NOMO-1 treated with dmso at 0.1 percent for 144 hours (cell line): ENCODE results near the gene L3MBTL4.
"Not testable (repeated sequence)": the region's sequence is repeated elsewhere in the genome, so short reads cannot be mapped to it uniquely, and the experiment has no call there.

Experiments
- DNase-seq: peaks from one replicate; lab custom pipeline; 2025; ENCODE audit not compliant: unreplicated experiment; lab: John Stamatoyannopoulos, UW

L3MBTL4 gene

DNA sequence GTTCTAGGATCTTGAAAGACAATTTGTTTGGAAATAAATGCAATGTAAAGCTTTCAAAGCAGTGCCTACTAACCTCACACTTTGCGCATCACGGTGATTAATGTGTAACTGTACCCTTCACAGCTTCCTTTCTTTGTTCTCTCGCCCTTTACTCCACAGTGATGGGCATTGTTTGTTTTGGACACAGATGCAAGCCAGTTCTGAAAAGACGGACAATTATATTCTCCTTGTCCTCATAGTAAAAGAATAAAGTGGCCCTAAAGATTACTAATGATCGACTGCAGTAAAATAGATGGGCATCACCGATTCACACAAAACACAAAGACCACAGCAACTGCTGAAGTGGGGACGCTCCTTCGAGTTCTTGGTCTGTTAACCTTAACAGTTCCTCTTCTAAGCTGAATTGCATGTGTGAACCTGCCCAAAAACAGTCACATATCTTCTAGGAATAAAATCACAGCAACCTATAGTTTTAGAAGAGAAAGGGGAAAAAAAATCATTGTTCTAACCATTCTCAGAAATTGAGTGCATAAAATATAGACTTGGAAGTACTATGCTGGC is 7.7 kb downstream of the L3MBTL4 start:
- DNase-seq, result no peak

DNA sequence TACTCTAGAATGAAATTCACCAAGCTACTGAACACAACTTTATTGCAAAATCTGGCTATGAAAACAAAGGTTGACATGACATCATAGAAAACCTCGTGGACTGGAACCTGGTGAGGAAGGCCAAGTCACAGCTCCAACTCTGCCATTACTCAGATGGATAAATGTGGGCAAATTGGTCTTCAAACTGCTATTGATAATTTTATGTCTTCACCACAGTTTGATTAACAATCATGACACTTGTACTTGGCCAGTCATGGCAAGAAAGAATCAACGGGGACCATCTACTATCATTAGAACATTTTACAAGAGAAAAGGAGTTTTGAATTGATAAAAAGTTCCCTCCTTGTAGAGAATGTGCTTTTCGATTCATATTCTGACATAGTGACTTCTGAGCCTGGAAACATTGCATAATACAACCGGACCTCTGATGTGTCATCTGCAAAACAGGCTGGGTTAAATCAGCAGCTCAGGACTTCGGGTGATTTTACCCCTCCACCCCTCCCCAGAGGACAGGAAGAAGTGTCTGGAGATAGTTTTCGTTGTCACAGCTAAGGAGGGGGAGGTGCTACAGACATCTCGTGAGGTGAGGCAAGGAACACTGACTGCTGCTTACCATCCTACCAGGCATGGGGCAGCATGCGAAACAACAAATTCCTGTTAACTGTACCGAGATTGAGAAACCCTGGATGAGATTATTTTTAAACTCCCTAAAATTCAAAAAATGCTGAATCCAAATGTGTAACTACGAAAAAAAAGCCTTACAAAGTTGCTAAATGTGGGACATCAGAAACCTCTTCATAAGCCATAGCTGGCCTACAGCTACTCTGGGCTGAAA is 8.4 kb downstream of the L3MBTL4 start:
- peak; percentile 86 for DNase-seq

DNA sequence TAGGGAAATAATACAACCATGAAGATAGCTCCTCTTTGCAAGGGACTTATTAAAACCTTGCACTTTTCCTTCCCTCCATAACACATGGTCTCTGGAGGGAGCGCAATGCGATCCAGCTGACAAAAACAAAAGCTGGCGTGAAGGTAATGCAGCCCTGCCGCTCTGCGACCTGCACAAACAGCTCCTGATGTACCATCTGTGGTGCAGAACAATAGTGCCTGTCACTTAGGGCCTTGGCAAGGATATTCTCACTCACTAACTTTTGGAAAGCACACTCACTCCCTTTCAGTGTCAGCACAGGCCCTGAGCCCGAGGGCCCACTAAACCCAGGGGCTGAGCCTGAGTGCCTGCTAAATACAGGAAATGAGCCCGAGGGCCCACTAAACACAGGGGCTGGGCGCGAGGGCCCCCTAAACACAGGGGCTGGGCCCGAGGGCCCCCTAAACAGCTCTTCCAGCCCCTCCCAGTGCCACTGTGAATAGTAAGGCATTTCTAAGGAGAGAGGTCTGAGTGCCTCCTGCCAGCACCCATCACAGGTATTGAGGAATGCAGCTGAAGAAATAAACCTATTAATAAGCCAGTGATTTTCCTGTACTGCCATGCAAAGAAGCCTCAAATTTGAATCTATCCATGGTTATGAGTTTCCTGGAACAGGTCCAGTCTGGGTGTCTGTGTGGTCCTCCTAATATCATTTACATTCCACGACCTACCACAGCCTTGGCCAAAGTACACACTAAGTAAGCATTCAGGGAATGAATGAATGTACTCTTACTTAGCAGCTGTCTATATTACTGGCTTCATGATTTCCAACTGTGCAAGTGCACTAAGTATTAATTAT is 9.3 kb downstream of the L3MBTL4 start:
- DNase-seq, result no peak

DNA sequence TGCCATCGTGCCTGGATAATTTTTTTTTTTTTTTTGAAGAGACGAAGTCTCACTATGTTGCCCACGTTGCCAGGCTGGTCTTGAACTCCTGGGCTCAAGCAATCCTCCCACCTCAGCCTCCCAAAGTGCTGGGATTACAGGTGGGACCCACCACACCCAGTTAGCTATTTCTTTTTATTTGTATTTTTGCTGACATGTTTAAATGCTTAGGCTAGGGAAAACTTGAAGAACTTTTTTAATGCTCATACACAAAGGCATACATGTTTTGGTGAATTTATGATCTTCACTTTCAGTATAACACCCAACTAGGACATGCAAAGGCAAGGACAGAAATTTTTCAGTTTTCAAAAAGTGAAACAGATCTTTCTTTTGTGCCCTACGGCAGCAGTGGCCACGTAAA is 9.9 kb downstream of the L3MBTL4 start:
- DNase-seq, result no peak

DNA sequence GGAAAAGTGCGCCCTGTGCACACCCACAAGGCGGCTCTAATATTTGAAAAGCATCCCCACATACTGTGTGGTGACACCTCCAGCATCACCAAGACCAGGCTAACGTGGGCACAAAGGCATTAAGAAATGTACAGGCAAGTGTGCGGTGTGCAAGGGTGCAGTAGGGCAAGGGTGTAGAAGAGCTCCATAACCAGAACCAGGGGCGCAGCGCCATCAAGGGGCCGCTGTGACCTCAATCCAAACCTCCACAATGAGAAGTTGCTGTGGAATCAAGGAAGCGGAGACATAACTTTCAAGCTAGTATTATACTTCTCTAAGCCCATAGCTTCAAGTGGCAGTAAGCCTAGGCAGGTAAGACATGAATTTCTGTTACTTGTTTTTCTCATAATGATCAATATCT is 13.0 kb downstream of the L3MBTL4 start:
- DNase-seq, result no peak

DNA sequence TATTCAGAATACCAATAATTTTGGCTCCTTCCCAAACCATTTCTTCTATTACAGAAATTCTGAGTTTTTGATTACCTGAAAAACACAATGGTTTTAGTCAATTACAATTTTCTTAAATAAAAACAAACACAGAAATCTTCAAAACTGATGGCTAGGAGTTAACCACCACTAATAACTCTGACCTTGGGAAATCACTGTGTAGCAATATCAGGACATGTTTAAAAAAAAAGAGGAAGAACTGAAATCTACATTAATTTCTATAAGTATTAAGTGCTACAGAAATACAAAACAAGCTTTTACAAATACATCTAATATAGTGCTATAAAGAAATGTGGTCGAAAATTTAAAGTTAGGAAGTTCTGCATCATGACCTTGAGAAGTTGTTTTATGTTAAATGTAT is 14.9 kb downstream of the L3MBTL4 start:
- DNase-seq, result peak; percentile 41

DNA sequence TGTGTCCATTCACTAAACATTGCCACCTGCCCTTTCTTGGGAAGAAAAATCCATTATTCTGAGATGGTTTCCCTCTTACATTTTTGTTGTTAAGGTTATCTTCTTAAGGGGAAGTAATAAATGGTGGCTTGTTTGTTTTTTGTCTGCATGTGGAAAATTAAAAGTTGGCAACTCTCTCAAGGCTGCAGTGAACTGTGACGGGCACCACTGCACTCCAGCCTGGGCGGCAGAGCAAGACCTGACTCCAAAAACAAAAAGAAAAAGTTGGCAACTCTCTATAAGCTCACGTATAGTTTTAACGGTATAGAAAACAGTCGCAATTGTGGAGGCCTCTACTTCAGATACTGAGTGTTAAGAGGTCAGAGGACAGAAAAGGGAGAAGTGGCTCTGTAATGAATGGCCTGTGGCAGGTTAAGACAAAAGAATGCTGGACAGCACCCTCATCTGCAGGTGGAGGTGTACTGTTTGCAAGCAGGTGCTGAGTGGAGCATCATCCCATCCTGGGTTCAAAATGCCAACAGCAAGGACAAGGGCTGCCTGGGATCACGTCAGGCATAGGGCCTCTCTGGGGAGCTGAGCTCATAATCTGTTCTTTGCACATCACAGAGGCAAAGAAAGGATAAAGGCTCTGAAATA is 16.7 kb downstream of the L3MBTL4 start:
- no peak for DNase-seq

DNA sequence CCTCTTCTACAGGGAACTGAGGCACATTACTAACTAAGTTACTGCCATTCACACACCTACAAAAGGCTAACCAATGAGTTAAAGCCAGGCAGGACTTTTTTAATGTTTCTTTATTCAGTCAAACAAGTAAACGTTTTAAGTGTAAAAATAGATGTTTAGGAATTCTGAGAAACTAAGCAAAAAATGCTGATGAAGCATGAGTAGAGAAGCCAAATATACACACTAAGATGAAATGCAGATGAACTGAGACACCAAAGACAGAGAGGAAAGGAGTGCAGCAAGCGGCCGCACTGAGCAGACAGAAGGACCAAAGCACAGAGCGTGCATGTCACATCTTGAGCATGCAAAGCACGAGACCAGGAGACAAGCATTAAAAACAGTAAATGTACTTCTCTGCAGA is 17.9 kb downstream of the L3MBTL4 start:
- DNase-seq, result no peak

DNA sequence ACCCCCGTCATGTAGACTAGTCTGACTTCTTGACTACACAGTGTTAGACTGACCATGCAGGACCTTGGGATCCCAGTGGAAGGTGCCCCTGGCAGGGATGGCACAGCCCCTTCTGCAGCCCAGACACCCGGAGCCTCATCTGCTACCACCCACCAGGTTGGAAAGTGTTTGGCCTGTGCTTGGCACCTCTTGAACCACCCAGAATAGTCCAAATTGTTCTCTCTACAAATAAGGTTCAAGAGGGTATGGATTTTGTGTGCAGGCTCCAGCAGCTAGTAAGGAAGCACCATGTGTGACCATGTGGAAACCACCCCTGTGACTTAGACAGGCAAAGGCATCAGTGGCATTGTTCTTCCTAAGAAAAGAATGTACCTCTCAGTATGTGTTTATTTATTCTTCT is 18.4 kb downstream of the L3MBTL4 start:
- DNase-seq, result no peak

DNA sequence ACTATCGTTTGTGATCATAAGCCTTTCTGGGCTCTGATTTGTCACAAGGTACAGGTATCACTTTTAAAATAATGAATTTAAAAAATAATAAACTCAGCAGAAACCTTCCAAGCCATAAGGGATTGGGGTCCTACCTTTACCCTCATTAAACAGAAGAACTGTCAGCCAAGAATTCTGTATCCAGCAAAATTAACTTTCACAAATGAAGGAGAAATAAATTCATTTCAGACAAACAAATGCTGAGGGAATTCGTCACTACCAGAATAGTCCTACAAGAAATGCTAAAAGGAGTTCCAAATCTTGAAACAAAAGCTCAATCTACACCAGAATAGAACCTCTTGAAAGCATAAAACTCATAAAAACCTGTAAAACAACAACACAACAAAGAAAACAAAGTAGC is 25.7 kb downstream of the L3MBTL4 start:
- DNase-seq, result no peak

DNA sequence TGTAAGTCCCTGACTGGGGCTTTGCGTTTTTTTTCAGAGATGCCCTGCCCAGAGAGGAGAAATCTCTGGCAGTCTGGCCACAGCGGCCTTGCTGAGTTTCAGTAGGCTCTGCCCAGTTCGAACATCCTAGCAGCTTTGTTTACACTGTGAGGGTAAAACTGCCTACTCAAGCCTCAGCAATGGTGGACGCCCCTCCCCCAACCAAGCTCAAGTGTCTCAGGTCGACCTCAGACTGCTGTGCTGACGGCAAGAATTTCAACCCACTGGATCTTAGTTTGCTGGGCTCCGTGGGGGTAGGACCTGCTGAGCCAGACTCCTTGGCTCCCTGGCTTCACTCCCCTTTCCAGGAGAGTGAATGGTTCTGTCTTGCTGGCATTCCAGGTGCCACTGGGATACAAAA is 31.7 kb downstream of the L3MBTL4 start:
- no peak for DNase-seq

DNA sequence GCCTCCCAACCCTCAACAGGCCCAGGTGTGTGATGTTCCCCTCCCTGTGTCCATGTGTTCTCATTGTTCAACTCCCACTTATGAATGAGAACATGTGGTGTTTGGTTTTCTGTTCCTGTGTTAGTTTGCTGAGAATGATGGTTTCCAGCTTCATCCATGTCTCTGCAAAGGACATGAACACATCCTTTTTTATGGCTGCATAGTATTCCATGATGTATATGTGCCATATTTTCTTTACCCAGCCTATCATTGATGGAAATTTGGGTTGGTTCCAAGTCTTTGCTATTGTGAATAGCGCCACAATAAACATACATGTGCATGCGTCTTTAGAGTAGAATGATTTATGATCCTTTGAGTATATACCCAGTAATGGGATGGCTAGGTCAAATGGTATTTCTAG is 37.2 kb downstream of the L3MBTL4 start:
- DNase-seq, result not testable (repeated sequence)

DNA sequence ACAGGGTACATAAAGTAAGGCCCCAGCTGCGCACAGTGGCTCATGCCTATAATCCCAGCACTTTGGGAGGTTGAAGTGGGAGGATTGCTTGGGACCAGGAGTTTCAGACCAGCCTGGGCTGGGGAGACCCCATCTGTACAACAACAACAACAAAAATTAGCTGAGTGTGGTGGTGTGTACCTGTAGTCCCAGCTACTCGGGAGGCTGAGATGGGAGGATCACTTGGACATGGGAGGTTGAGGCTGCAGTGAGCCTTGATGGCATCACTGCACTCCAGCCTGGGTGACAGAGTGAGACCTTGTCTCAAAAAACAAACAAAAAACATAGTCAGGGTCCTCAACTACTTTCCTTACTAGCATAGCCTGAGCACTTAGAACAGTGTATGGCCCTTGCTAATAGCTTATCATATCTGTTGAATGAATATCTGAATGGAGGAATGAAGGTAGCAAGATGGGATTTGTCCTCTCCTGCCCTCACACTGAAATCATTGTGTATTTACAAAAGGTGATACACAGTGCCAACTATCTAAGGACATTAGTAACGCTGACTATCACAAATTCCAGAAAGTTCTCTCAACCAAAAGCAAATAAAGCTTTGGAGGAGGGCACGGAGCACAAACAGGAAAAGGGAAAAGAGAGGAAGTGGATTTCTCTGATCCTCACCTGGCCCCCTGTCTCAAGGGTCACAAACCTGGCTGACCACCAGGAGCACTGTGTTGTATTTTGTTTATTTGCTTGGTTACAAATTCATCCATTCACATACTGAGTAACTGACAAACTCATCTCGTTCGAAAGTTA is 38.1 kb downstream of the L3MBTL4 start:
- DNase-seq, result no peak

DNA sequence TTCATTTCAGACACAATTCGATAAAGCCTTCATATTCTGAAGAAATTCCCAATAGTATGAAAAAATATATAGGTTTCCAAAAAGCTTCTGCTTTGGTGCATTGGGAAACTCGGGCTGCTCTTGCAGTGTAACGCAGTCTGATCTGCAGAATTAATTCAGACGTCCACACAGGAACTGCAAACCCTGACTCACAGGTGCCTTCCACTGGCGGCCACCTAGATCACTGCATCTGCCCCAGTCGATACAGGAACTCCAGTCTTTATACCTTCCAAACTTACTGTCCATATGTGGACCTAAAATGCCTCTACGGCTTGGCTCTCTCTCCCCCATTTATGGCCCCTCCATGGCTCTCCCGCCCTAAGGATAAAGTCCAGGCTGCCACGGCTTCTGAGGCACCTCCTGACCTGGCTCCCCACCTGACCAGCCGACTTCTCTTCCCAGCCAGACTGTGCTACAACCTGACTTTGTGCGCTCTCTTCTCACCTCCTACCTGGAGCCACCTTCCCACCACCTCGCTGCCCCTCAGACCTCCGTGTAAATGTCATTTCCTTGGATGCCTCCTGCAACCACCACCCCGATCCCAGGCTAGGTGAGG is 39.7 kb downstream of the L3MBTL4 start:
- no peak for DNase-seq

DNA sequence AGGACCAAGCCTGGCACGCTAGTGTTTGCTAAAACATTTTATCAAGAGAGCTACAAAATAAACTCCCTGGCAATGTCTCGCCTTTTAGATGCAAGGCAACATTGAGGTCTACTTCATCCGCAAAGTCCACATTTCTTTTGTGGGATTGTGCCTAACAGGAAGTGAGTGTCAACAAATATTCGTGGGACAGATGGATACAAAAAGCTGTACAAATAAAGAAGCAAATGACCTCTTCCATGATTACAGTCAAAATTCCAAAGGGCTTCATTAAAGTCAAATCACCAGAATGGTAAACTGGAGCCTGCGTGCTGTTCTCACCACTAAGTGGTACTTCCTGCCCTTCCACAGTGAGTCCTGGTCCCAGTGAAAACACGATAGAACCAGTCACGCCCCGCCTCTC is 40.4 kb downstream of the L3MBTL4 start:
- no peak for DNase-seq

DNA sequence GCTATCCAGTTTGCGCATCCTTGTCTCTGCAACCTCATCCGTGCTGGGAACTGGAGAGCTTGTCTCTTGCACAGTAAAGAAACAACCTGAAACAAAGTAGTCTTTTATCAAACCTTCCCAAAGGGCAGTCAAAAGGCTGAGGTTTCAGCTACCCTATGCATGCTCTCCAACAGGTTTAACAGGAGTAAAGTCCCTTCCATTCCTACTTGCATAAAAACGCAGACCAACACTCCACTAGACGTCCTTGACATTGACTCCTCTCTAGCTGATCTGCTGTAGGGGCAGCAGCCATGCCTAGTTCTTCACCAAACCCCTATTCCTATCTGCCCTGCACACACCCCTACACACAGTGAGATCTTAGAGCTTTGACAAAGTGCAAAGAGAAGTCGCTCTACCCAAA is 41.5 kb downstream of the L3MBTL4 start:
- DNase-seq, result no peak

DNA sequence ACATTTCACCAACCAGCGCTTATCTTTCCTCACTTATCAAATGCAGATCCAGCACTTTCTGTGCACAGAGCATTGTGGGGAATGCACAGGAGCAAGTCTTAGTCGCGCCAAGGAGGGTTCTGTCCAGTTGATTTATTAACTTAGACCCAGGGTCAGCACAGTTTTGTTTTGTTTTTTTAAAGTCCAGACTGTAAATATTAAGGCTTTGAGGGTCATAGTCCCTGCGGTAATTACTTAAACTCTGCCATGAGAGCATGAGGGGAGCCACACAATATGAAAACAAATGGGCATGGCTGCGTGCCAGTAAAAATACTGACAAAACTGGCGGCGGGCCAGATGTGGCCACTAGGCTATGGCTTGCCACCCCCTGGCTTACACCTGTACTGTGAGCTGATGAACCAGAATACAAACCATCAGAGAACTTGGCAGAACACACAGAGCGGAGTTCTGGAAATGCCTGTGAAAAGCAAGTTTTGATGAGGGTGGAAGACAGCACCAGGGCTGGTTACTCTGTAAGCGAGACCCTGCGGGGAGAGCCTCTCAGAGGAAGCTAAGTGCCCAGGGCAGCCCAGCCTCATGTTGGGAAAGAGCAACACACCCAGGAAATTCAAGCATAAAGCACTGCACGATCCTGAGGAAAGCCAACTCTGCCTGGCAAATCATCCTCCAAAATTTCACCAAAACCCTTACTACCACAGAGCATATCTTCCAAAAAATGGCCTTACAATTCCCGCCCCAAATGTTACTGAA is 43.6 kb downstream of the L3MBTL4 start:
- DNase-seq, result no peak

DNA sequence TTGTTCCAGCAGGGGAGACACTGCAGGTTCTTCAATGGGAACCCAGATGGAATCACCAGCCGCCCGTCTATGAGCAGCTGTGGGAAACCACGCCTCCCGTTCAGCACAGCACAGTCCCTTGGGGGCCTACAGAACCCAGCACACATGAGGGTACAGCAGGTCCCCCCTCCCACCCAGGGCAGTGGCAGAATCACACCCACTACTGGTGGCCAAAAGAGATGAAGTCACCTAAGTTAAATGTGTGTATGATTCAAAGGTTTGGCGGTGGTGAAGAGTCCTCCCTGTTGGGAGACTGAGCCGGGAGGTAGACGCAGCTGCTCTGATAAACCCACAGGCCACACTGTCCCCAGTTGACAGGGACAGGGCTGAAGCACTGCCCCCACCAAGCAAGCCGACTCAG is 44.3 kb downstream of the L3MBTL4 start:
- DNase-seq, result no peak

DNA sequence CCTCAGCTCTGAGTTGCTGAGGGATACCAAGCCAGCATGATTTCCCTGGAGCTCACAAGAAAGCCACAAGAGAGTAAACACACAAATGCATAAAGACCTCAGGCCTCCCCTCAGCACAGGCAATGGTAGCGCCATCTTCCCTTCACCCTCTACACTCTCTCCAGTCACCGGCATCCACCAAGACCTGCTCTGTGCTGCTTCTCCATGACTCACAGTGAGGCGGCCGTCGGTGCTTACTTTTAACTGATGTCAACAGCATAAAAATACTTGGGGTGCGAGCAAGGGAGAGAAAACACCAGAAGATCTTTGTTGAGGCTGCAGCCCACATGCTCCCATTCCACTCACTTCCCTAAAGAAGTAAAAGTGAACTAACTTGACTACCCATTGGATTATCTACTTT is 46.7 kb downstream of the L3MBTL4 start:
- no peak for DNase-seq

DNA sequence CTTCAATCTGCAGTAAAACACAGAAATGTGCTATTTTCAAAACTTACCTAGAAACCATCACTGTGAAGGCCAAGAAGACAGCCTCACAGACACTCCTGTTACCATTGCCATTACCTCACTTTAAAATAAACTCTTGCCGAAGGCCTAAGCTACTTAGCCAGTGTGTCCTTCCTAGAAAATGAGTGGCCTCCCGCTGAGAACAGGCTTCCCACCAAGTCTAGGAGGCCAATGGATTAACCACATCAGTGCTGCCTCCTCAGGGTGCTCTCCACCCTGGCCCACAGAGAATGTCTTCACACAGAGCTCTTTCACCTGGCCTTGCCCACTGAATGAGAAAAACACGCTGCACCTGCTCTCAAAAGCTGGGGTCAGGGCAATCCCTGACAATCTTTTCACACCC is 47.5 kb downstream of the L3MBTL4 start:
- no peak for DNase-seq
